ENCODE data around the gene CD47. TPM values are rescaled to one million over a fixed set of nuclear protein-coding genes. Genes with fewer than 3 reads are reported as not detected.

The CD47 gene
- total and polyA plus RNA-seq, 10 of the 15 experiments (the other 5 are each of a cell fraction or from before 2014, with no cell fraction given) = 22.9 to 175 (median 81.1) TPM

DNA sequence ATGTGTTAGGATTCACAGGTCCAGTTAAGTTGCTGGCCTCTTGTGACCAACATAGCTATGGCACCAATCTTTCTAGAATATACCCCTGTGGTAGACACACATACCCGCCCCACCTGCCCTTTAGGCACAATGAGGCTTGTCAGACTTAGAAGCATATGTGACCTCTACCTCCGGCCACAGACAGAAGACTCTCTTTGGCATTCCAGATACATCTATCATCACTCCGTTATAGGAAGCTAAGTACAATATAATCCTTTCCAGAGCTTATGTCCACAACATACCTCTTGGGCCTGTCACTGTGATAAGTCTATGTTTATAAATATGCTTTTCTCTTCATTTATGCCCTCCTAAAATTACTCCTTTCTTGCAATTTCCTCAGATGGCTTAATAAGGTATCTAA, 39.8 kb downstream of the CD47 start (continued):
- TF ChIP-seq, protein P1, sequence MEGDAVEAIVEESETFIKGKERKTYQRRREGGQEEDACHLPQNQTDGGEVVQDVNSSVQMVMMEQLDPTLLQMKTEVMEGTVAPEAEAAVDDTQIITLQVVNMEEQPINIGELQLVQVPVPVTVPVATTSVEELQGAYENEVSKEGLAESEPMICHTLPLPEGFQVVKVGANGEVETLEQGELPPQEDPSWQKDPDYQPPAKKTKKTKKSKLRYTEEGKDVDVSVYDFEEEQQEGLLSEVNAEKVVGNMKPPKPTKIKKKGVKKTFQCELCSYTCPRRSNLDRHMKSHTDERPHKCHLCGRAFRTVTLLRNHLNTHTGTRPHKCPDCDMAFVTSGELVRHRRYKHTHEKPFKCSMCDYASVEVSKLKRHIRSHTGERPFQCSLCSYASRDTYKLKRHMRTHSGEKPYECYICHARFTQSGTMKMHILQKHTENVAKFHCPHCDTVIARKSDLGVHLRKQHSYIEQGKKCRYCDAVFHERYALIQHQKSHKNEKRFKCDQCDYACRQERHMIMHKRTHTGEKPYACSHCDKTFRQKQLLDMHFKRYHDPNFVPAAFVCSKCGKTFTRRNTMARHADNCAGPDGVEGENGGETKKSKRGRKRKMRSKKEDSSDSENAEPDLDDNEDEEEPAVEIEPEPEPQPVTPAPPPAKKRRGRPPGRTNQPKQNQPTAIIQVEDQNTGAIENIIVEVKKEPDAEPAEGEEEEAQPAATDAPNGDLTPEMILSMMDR (IDR thresholded peaks at IDR 0.05 in 2 of 3, conservative IDR thresholded peaks at IDR 0.05 in 1 of 3; ENCODE audit: control insufficient read depth in 2 of 3, extremely low read depth in 1 of 3, insufficient read depth in 1 of 3, low read depth in 3 of 3, low read length in 3 of 3) = no peak
- TF ChIP-seq CBFB (IDR thresholded peaks at IDR 0.05; ENCODE audit: low read depth) (no peak), CREM (IDR thresholded peaks at IDR 0.05; ENCODE audit: low read depth) (no peak), TAF1 (IDR thresholded peaks at IDR 0.05; ENCODE audit: borderline replicate concordance, low read depth, low read length) (no peak)

DNA sequence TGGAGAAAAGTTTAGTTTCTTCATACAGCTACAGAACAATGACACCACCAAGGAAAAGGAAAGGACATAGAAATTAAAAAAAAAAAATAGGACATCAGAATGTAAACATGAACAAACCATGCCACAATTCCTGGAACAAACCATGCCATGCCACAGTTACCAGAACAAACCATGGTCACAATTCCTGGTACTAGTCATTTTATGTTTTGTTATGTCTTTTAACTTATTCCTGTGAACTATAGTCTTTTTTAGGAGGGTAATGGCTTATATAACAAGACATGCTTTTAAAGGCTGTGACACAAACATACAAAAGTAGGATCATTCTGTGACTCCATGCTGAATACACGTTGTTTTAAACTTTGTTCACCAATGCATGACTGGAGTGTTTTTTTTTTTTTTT, 42.8 kb downstream of the CD47 start:
- no peaks in the 10 kb centered on the region for H3K4me1 ChIP-seq (ENCODE audit: control insufficient read depth, insufficient read depth, low read length)
- TF ChIP-seq NR2C2 (IDR thresholded peaks at IDR 0.05; ENCODE audit: borderline replicate concordance, control insufficient read depth, insufficient read length, low read depth) = no peak
- TF ChIP-seq, protein P2, sequence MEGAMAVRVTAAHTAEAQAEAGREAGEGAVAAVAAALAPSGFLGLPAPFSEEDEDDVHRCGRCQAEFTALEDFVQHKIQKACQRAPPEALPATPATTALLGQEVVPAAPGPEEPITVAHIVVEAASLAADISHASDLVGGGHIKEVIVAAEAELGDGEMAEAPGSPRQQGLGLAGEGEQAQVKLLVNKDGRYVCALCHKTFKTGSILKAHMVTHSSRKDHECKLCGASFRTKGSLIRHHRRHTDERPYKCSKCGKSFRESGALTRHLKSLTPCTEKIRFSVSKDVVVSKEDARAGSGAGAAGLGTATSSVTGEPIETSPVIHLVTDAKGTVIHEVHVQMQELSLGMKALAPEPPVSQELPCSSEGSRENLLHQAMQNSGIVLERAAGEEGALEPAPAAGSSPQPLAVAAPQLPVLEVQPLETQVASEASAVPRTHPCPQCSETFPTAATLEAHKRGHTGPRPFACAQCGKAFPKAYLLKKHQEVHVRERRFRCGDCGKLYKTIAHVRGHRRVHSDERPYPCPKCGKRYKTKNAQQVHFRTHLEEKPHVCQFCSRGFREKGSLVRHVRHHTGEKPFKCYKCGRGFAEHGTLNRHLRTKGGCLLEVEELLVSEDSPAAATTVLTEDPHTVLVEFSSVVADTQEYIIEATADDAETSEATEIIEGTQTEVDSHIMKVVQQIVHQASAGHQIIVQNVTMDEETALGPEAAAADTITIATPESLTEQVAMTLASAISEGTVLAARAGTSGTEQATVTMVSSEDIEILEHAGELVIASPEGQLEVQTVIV (IDR thresholded peaks at IDR 0.05; ENCODE audit: borderline replicate concordance, partially characterized antibody) = no peak
- TF ChIP-seq, protein P3, sequence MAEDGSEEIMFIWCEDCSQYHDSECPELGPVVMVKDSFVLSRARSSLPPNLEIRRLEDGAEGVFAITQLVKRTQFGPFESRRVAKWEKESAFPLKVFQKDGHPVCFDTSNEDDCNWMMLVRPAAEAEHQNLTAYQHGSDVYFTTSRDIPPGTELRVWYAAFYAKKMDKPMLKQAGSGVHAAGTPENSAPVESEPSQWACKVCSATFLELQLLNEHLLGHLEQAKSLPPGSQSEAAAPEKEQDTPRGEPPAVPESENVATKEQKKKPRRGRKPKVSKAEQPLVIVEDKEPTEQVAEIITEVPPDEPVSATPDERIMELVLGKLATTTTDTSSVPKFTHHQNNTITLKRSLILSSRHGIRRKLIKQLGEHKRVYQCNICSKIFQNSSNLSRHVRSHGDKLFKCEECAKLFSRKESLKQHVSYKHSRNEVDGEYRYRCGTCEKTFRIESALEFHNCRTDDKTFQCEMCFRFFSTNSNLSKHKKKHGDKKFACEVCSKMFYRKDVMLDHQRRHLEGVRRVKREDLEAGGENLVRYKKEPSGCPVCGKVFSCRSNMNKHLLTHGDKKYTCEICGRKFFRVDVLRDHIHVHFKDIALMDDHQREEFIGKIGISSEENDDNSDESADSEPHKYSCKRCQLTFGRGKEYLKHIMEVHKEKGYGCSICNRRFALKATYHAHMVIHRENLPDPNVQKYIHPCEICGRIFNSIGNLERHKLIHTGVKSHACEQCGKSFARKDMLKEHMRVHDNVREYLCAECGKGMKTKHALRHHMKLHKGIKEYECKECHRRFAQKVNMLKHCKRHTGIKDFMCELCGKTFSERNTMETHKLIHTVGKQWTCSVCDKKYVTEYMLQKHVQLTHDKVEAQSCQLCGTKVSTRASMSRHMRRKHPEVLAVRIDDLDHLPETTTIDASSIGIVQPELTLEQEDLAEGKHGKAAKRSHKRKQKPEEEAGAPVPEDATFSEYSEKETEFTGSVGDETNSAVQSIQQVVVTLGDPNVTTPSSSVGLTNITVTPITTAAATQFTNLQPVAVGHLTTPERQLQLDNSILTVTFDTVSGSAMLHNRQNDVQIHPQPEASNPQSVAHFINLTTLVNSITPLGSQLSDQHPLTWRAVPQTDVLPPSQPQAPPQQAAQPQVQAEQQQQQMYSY (CRISPR knock-in tag; IDR thresholded peaks at IDR 0.05) = no peak
- TF ChIP-seq, protein P4, sequence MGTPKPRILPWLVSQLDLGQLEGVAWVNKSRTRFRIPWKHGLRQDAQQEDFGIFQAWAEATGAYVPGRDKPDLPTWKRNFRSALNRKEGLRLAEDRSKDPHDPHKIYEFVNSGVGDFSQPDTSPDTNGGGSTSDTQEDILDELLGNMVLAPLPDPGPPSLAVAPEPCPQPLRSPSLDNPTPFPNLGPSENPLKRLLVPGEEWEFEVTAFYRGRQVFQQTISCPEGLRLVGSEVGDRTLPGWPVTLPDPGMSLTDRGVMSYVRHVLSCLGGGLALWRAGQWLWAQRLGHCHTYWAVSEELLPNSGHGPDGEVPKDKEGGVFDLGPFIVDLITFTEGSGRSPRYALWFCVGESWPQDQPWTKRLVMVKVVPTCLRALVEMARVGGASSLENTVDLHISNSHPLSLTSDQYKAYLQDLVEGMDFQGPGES (IDR thresholded peaks at IDR 0.05) = no peak
- TF ChIP-seq KLF5 (IDR thresholded peaks at IDR 0.05; ENCODE audit: partially characterized antibody) = no peak

More for the DNA sequence above, 42.8 kb downstream of the CD47 start:
- no peak overlapping the region for H3K27ac ChIP-seq (ENCODE audit: control insufficient read depth, insufficient read depth)
- no peak overlapping the region for H2AFZ ChIP-seq (ENCODE audit: control insufficient read depth, low read depth, low read length)
- H3K36me3 ChIP-seq (ENCODE audit: control insufficient read depth in 2 of 2, insufficient read depth in 2 of 2, low read length in 1 of 2) = peaks cover 3 to 20% of the 10 kb centered on the region in 2 experiments
- H3K4me2 ChIP-seq (ENCODE audit: control insufficient read depth, insufficient read depth) = no peak overlapping the region
- ChIA-PET RAD21 (ENCODE audit: unreplicated experiment) (no interaction called here), CTCF (no interaction called here), POLR2A (interaction anchor here (0.6 kb wide), 1 partner anchor 78 kb away, joined by 3 read pairs; no protein-coding TSS in a partner anchor), SMC1A (ENCODE audit: uncharacterized antibody, unreplicated experiment) (no interaction called here)
- ATAC-seq (no peak), DNase-seq (ENCODE audit: low read depth, low spot score) (no peak), FAIRE-seq (no peak)
- no peak overlapping the region for H3K4me3 ChIP-seq
- H3K9ac ChIP-seq (ENCODE audit: control insufficient read depth, insufficient read depth, low read length) = no peak overlapping the region
- intact Hi-C loops (cut with micrococcal nuclease; ENCODE audit: unreplicated experiment) = no loop called here
- H3K9me3 ChIP-seq (replicated peaks; ENCODE audit: control insufficient read depth, insufficient read depth, low read length) = no peaks in the 10 kb centered on the region
- in situ Hi-C loops (cut with MboI) = no loop called here
- BruUV-seq (replicated peaks) = no TSS peak
- H3K79me2 ChIP-seq (ENCODE audit: control insufficient read depth, insufficient read depth, low read length) = no peaks in the 10 kb centered on the region
- no peaks in the 10 kb centered on the region for H3K27me3 ChIP-seq (replicated peaks in 1 of 2; ENCODE audit: control insufficient read depth in 2 of 2, insufficient read depth in 2 of 2, low read length in 1 of 2)
- H4K20me1 ChIP-seq (ENCODE audit: control insufficient read depth, insufficient read depth) = no peaks in the 10 kb centered on the region
- 93% methylated on average over 1 of the region's 1 CpG for WGBS (ENCODE audit: insufficient coverage, insufficient replicate concordance, low lambda C conversion rate, missing lambda C conversion rate)
